ENCODE measurements around the gene NAV3. TPM values are rescaled to one million over a fixed set of nuclear protein-coding genes. Genes with fewer than 3 reads are reported as not detected.

NAV3 gene
- polyA plus RNA-seq, 3 donors: 0.11 TPM; not detected in 2

GRCh38 chr12:77835969-77836368 lies 5.3 kb downstream of the NAV3 start:
- Mint-ChIP-seq H3K27ac (no peak overlapping the region), H3K27me3 (ENCODE audit: low read depth in 3 of 3) (peaks cover 0 to under 1% (median 0%) of the 10 kb centered on the region in 3 donors), H3K4me1 (no peaks in the 10 kb centered on the region), H3K9me3 (peaks cover 0 to 3% (median 2%) of the 10 kb centered on the region in 7 donors), H3K36me3 (no peaks in the 10 kb centered on the region), H3K4me3 (no peak overlapping the region)
- no peaks in the 10 kb centered on the region for H3K36me3 ChIP-seq (replicated peaks in 1 of 2; ENCODE audit: control insufficient read depth in 1 of 2, insufficient read depth in 2 of 2, low read length in 2 of 2)
- no peaks in the 10 kb centered on the region for H4K20me1 ChIP-seq (ENCODE audit: insufficient read depth, low read length)
- peaks cover 0 to 20% of the 10 kb centered on the region in 2 donors for H3K4me1 ChIP-seq (ENCODE audit: control insufficient read depth in 1 of 2, insufficient read depth in 2 of 2, low read length in 2 of 2)
- no peak overlapping the region for H3K9ac ChIP-seq (ENCODE audit: insufficient read depth, low read length, poor library complexity, severe bottlenecking)
- H3K27me3 ChIP-seq (ENCODE audit: control insufficient read depth in 2 of 2, insufficient read depth in 2 of 2, low read length in 2 of 2): no peaks in the 10 kb centered on the region
- H3K4me2 ChIP-seq (replicated peaks; ENCODE audit: extremely low read depth, low read length, poor library complexity, severe bottlenecking): no peak overlapping the region
- no peak overlapping the region for H2AFZ ChIP-seq (ENCODE audit: insufficient read depth, low read depth, low read length, poor library complexity, severe bottlenecking)
- intact Hi-C loops (cut with micrococcal nuclease): no loop called here
- peaks cover 25% of the 10 kb centered on the region for H3K79me2 ChIP-seq (ENCODE audit: insufficient read depth, low read length)
- no peaks in the 10 kb centered on the region for H3K9me3 ChIP-seq (replicated peaks in 1 of 2; ENCODE audit: control insufficient read depth in 1 of 2, insufficient read depth in 1 of 2, low read length in 2 of 2)
- no peak for TF ChIP-seq CTCF (IDR thresholded peaks at IDR 0.05)
- DNase-seq: no peak
- H3K4me3 ChIP-seq (replicated peaks in 1 of 3; ENCODE audit: low read depth in 2 of 3, low read length in 3 of 3): no peak overlapping the region
- no peak overlapping the region for H3K27ac ChIP-seq (ENCODE audit: low read depth in 1 of 2, low read length in 2 of 2)

GRCh38 chr12:77837876-77838291 lies 7.2 kb downstream of the NAV3 start:
- H3K36me3 ChIP-seq (replicated peaks in 1 of 2; ENCODE audit: control insufficient read depth in 1 of 2, insufficient read depth in 2 of 2, low read length in 2 of 2): no peaks in the 10 kb centered on the region
- no peak for TF ChIP-seq CTCF (IDR thresholded peaks at IDR 0.05)
- DNase-seq: no peak
- no peaks in the 10 kb centered on the region for H4K20me1 ChIP-seq (ENCODE audit: insufficient read depth, low read length)
- H3K9me3 ChIP-seq (replicated peaks in 1 of 2; ENCODE audit: control insufficient read depth in 1 of 2, insufficient read depth in 1 of 2, low read length in 2 of 2): no peaks in the 10 kb centered on the region
- H3K27me3 ChIP-seq (ENCODE audit: control insufficient read depth in 2 of 2, insufficient read depth in 2 of 2, low read length in 2 of 2): no peaks in the 10 kb centered on the region
- peaks cover 0 to 7% of the 10 kb centered on the region in 2 donors for H3K4me1 ChIP-seq (ENCODE audit: control insufficient read depth in 1 of 2, insufficient read depth in 2 of 2, low read length in 2 of 2)
- Mint-ChIP-seq H3K27ac (no peak overlapping the region), H3K36me3 (no peaks in the 10 kb centered on the region), H3K4me3 (no peak overlapping the region), H3K4me1 (no peaks in the 10 kb centered on the region), H3K27me3 (ENCODE audit: low read depth in 3 of 3) (no peaks in the 10 kb centered on the region), H3K9me3 (peaks cover 0 to 3% (median 2%) of the 10 kb centered on the region in 7 donors)
- no peak overlapping the region for H3K9ac ChIP-seq (ENCODE audit: insufficient read depth, low read length, poor library complexity, severe bottlenecking)
- intact Hi-C loops (cut with micrococcal nuclease): no loop called here
- H3K4me2 ChIP-seq (replicated peaks; ENCODE audit: extremely low read depth, low read length, poor library complexity, severe bottlenecking): no peak overlapping the region
- no peak overlapping the region for H3K4me3 ChIP-seq (replicated peaks in 1 of 3; ENCODE audit: low read depth in 2 of 3, low read length in 3 of 3)
- WGBS (ENCODE audit: insufficient coverage): no CpG with 5 or more reads among the region's 3 CpGs
- H2AFZ ChIP-seq (ENCODE audit: insufficient read depth, low read depth, low read length, poor library complexity, severe bottlenecking): no peak overlapping the region
- peaks cover 15% of the 10 kb centered on the region for H3K79me2 ChIP-seq (ENCODE audit: insufficient read depth, low read length)
- no peak overlapping the region for H3K27ac ChIP-seq (ENCODE audit: low read depth in 1 of 2, low read length in 2 of 2)

All from CD14-positive monocyte (primary cell).